RWPE1 (cell line): ENCODE data around the gene NFX1.
"Not testable (repeated sequence)": the region's sequence is repeated elsewhere in the genome, so short reads cannot be mapped to it uniquely, and the experiment has no call there.

Experiments
- CTCF ChIA-PET: fragments of 350-600 bp; sonication (Branson Sonifier 250); formaldehyde crosslinking; extraction: SDS; loops from one replicate; lab custom pipeline; 2021; lab: Yijun Ruan, JAX
- POLR2A ChIA-PET: fragments of 400-600 bp; formaldehyde crosslinking; extraction: SDS; loops from one replicate; lab custom pipeline; 2020; ENCODE audit warnings: antibody characterized with exemption; ENCODE audit not compliant: low non-redundant PET; lab: Yijun Ruan, JAX
- DNase-seq: peaks from one replicate; pipeline ENCODE4 v3.0.0; 2012; ENCODE audit warnings: low spot score
- H3K27ac ChIP-seq: fragments of 450-650 bp; 2 replicates; pipeline ENCODE4 v1.5.1; 2017
- TF ChIP-seq, protein P1 (sequence below): fragments of 450-650 bp; conservative IDR thresholded peaks from 2 replicates; pipeline ENCODE4 v1.5.1; 2017; ENCODE audit warnings: low read depth, mild to moderate bottlenecking

The NFX1 gene

GRCh38 chr9:33386641-33386996, 96.3 kb downstream of the NFX1 start:
- POLR2A ChIA-PET, CTCF ChIA-PET, H3K27ac ChIP-seq, DNase-seq: not testable (repeated sequence)

DNA sequence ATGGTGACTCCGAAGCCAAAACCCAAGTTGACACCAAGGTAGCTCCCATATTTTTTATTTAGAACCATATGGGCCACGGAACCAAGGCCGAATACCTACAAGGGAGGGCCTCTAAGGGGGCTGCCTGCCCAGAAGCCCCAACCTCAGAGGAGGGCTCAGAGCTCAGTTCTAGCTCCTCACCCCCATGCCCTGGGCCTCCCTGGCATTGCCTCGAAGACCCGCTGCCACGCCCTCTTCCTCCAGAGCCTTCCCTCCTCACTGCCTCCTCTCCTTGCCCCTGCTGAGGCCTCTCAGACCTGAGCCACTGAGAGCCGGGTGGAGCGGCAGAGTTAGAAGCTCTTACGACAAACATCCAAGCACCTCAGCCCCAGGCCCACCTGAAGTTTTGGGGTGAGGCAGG, 96.7 kb downstream of the NFX1 start:
- CTCF ChIA-PET, DNase-seq, H3K27ac ChIP-seq, POLR2A ChIA-PET: not testable (repeated sequence)

GRCh38 chr9:33388110-33388994, 98.0 kb downstream of the NFX1 start:
- TF ChIP-seq, protein P1, sequence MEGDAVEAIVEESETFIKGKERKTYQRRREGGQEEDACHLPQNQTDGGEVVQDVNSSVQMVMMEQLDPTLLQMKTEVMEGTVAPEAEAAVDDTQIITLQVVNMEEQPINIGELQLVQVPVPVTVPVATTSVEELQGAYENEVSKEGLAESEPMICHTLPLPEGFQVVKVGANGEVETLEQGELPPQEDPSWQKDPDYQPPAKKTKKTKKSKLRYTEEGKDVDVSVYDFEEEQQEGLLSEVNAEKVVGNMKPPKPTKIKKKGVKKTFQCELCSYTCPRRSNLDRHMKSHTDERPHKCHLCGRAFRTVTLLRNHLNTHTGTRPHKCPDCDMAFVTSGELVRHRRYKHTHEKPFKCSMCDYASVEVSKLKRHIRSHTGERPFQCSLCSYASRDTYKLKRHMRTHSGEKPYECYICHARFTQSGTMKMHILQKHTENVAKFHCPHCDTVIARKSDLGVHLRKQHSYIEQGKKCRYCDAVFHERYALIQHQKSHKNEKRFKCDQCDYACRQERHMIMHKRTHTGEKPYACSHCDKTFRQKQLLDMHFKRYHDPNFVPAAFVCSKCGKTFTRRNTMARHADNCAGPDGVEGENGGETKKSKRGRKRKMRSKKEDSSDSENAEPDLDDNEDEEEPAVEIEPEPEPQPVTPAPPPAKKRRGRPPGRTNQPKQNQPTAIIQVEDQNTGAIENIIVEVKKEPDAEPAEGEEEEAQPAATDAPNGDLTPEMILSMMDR: no peak
- ChIA-PET POLR2A (no interaction called here), CTCF (no interaction called here)
- no peak for DNase-seq
- no peak overlapping the region for H3K27ac ChIP-seq

- POLR2A ChIA-PET: not testable (repeated sequence)
- CTCF ChIA-PET: interaction anchor here (0.7 to 1.6 kb wide), 3 partner anchors 76 to 180 kb away, joined by 3 to 5 read pairs (median 4); no protein-coding TSS in a partner anchor
- DNase-seq: peak; percentile 73
- peak overlapping the region; percentile 87 for H3K27ac ChIP-seq
Measured at GRCh38 chr9:33391111-33391771, 100.9 kb downstream of the NFX1 start.

GRCh38 chr9:33392591-33393021, 102.3 kb downstream of the NFX1 start:
- POLR2A ChIA-PET, DNase-seq: not testable (repeated sequence)
- H3K27ac ChIP-seq: peak overlapping the region; percentile 87
- CTCF ChIA-PET: interaction anchor here (0.6 to 1.1 kb wide), 2 partner anchors 11 to 18 kb away, joined by 3 to 5 read pairs; no protein-coding TSS in a partner anchor

DNA sequence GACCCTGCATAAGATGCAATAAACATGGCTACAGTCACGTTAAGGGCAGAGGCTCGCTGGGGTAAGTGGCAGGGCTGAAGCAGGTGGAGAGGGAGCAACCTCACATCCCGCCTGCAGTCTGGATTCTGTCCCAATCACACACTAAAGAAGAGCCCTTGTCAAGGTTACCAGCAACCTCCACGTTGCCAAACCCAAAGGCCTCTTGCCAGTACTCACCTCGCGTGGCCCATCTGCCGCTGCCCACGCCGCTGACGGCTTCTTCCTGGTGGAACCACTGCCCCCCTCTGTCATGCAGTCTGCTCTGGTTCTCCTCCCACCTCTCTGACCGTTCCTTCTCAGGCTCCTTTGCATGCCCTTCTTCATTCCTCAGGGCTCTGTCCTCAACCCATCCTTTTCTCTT, 103.3 kb downstream of the NFX1 start:
- no peak overlapping the region for H3K27ac ChIP-seq
- no peak for DNase-seq
- TF ChIP-seq, protein P1: no peak
- CTCF ChIA-PET: interaction anchor here (1.1 kb wide), 1 partner anchor 19 kb away, joined by 3 read pairs; no protein-coding TSS in a partner anchor
- POLR2A ChIA-PET: no interaction called here

GRCh38 chr9:33393986-33394385, 103.7 kb downstream of the NFX1 start:
- H3K27ac ChIP-seq, POLR2A ChIA-PET, DNase-seq: not testable (repeated sequence)
- CTCF ChIA-PET: interaction anchor here (0.7 kb wide), 1 partner anchor 21 kb away, joined by 3 read pairs; no protein-coding TSS in a partner anchor

GRCh38 chr9:33395159-33395879, 105.0 kb downstream of the NFX1 start:
- DNase-seq, H3K27ac ChIP-seq, CTCF ChIA-PET: not testable (repeated sequence)
- POLR2A ChIA-PET: interaction anchor here (0.5 kb wide), 1 partner anchor 149 kb away, joined by 3 read pairs; no protein-coding TSS in a partner anchor

- DNase-seq, POLR2A ChIA-PET, H3K27ac ChIP-seq: not testable (repeated sequence)
- CTCF ChIA-PET: interaction anchor here (1.3 kb wide), 1 partner anchor 23 kb away, joined by 5 read pairs; no protein-coding TSS in a partner anchor
Measured at GRCh38 chr9:33397801-33398200, 107.5 kb downstream of the NFX1 start.

DNA sequence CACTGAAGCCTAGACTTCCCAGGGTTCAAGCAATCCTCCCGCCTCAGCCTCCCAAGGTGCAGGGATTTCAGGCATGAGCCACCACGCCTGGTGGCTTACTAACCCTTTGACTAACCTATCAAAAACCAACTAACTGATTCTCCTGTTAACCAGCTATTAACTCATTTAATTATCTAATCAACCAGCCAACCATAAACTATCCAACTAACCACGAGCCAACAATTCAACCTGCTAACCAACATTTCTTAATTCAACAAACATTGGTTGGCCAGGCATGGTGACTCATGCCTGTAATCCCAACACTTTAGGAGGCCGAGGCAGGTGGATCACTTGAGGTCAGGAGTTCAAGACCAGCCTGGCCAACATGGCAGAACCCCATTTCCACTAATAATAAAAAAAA, 108.7 kb downstream of the NFX1 start:
- DNase-seq, POLR2A ChIA-PET, H3K27ac ChIP-seq: not testable (repeated sequence)
- CTCF ChIA-PET: interaction anchor here (1.3 kb wide), 1 partner anchor 24 kb away, joined by 5 read pairs; no protein-coding TSS in a partner anchor

DNA sequence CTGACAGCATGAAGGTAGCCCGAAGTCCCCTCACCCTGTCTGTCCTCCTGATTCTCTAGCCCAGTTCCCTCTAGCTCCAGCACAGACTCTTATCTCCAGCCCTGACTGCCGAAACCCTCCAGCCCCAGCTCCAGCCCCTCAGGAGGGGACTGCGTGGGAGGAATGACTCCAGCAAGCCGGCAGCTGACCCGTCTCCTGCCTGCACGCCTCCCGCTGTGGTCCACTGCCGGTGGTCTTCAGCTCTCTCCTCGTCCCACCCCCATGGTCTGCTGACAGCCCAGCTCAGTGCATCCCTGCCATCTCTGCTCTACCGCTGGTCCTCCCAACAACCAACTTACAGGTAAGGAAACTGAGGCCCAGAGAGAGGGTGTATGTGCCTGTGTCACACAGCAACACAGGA, 111.5 kb downstream of the NFX1 start:
- POLR2A ChIA-PET, DNase-seq, H3K27ac ChIP-seq, CTCF ChIA-PET: not testable (repeated sequence)

DNA sequence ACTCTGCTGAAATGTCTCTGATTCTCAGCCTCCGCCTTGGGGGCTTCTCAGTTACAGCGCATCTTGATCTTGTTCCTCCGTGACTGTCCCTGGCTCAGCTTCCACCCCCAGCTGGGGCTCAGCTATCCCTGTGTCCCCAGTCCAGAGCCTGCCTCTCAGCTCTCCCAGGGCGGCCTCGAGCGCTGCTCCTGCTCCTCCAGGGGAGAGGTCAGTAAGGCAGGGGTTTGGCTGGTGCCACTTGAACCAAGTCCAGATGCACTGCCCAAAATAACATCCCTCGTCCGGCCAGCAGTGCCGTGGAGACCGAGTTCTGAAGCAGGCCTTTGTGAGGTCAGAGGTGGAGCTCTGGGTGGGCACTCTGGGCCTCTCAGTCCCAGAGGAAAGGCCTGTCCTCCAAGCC, 112.1 kb downstream of the NFX1 start, which contains the start of gene AQP7:
Gene AQP7, minus strand, starts transcription at position 198 of the 400 bp plus-strand sequence. CDS start 1,306 bp downstream, outside the sequence.
- DNase-seq, POLR2A ChIA-PET: not testable (repeated sequence)
- CTCF ChIA-PET: interaction anchor here (0.6 to 2.7 kb wide), 6 partner anchors 8 to 64 kb away, joined by 3 to 33 read pairs (median 4); partner anchors contain the start of gene AQP3
- peak within 1 kb of the TSS; percentile 21; the same call in 1 of the 2 replicates for H3K27ac ChIP-seq
